DOHH2 (cell line): ENCODE measurements around the gene C11orf54.

Experiments used
- EZH2phosphoT487 ChIP-seq: fragments of 200-600 bp; sonication (generic); IDR thresholded peaks from 2 replicates; pipeline ENCODE4 v1.6.1; 2017; ENCODE audit warnings: borderline replicate concordance, mild to moderate bottlenecking, antibody characterized with exemption, low read length, moderate library complexity, mixed read lengths
- TF ChIP-seq, protein P1 (sequence below): fragments of 200-600 bp; sonication (generic); IDR thresholded peaks from one replicate; pipeline ENCODE4 v1.5.1; 2014; ENCODE audit warnings: antibody characterized with exemption, mild to moderate bottlenecking, low read depth, low read length; ENCODE audit not compliant: poor library complexity, severe bottlenecking

DNA sequence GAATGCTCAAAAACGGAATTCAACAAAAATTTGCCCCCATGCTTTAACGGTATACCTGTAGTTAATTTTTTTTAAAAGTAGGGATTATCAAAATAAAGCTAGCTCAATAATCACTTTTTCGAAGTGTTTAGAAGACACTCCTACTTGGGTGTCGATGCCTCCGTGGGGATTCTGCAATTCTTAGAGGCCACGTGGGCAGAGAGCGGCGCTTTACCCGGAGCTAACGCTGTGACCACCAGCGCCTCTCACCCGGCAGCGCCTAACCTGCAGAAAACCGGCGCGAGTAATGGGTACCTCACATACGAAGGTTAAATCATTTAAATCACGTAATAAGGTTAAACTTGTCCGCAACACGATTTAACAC lies 760 bp upstream of the C11orf54 start:
- TF ChIP-seq, protein P1, sequence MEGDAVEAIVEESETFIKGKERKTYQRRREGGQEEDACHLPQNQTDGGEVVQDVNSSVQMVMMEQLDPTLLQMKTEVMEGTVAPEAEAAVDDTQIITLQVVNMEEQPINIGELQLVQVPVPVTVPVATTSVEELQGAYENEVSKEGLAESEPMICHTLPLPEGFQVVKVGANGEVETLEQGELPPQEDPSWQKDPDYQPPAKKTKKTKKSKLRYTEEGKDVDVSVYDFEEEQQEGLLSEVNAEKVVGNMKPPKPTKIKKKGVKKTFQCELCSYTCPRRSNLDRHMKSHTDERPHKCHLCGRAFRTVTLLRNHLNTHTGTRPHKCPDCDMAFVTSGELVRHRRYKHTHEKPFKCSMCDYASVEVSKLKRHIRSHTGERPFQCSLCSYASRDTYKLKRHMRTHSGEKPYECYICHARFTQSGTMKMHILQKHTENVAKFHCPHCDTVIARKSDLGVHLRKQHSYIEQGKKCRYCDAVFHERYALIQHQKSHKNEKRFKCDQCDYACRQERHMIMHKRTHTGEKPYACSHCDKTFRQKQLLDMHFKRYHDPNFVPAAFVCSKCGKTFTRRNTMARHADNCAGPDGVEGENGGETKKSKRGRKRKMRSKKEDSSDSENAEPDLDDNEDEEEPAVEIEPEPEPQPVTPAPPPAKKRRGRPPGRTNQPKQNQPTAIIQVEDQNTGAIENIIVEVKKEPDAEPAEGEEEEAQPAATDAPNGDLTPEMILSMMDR, result no peak
- TF ChIP-seq EZH2phosphoT487, result no peak
